Measurements from ENCODE around the gene FHIT.
A peak's percentile ranks its signal among the peaks of the same experiment; 100 is the strongest.

The FHIT gene

DNA sequence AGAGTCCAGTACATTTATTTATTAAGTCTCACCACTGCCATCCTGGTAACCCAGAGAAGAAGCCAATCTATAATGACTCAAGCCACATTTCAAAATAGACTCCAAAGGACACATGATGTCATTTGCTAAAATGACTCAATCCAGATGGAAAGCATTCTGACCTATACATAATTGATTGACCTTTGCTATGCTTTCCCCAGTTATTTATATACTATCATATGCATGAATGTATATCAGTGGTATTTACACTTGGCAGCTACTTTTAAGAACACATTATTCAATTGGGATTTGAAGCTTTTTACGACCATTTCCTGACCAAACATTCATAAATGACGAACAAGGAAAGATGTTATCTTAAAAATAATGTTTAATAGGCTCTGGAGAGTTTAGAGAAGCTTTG lies 297.2 kb downstream of the FHIT start:
- no peak overlapping the region for H3K4me3 ChIP-seq (ENCODE audit: low read length)
- TF ChIP-seq CTCF (conservative IDR thresholded peaks at IDR 0.05; ENCODE audit: low read depth, low read length): no peak
- no peak for DNase-seq (ENCODE audit: low read depth)

DNA sequence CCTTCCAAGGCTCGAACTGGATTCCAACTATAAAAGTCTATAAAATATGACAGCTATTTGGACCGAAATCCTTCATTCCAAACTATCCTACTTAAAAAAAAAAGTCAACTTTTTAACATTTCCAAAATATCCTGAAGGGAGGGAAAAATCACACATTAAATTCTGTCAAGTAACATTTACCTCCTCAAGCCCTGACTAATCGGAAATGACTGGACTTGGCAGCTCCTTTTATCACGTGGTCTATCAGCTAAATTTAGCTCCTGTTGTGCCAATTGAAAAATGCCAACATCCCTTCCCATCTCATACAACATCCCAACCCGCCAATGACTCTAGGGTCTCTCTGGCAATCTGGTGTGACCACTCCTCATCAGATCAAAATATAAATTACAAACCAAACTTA lies 297.9 kb downstream of the FHIT start:
- no peak for DNase-seq (ENCODE audit: low read depth)
- TF ChIP-seq CTCF (conservative IDR thresholded peaks at IDR 0.05; ENCODE audit: low read depth, low read length): no peak
- H3K4me3 ChIP-seq (ENCODE audit: low read length): no peak overlapping the region

GRCh38 chr3:60952055-60952454 lies 299.2 kb downstream of the FHIT start:
- no peak overlapping the region for H3K4me3 ChIP-seq (ENCODE audit: low read length)
- no peak for TF ChIP-seq CTCF (conservative IDR thresholded peaks at IDR 0.05; ENCODE audit: low read depth, low read length)
- DNase-seq (ENCODE audit: low read depth): no peak

GRCh38 chr3:60949146-60949545 lies 302.1 kb downstream of the FHIT start:
- TF ChIP-seq CTCF (conservative IDR thresholded peaks at IDR 0.05; ENCODE audit: low read depth, low read length): no peak
- no peak overlapping the region for H3K4me3 ChIP-seq (ENCODE audit: low read length)
- no peak for DNase-seq (ENCODE audit: low read depth)

DNA sequence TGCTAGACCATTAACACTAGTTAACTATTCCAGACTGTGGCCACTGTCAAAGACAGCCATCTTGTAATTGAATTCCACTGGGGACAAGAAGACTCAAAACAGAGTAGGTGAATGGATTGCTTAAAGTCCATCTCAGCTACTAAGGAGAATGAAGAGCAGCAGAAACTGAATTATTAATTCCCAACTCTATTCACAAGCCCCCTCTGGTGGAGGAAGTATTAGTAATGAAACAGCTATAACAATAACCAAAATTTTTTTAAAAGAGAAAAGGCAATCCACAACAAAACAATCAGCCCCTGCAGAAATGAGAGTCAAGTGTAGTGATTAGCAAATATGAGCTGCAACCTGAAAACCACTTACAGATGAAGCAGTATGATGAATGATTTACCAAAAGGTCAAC lies 302.8 kb downstream of the FHIT start:
- H3K4me3 ChIP-seq (ENCODE audit: low read length): no peak overlapping the region
- TF ChIP-seq CTCF (conservative IDR thresholded peaks at IDR 0.05; ENCODE audit: low read depth, low read length): peak; percentile 48
- DNase-seq (ENCODE audit: low read depth): no peak

DNA sequence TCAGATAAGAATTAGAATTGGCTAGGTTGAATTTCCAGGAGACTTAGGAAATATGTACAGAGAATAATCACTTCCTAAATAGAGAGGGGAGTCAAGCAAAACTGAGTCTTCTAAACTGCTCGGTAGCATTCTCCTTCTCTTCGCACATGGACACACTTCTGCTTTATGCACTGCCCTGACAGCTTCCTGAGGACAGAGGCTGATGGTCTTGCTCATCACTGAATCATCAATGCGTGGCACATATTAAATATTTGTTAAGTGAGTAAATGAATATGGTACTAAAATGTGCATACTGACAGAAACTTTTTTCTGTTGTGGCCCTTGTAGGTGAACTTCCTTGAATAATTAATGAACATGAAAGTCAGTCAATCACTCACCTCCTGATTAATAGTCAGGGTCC lies 315.5 kb downstream of the FHIT start:
- TF ChIP-seq CTCF (conservative IDR thresholded peaks at IDR 0.05; ENCODE audit: low read depth, low read length): no peak
- no peak overlapping the region for H3K4me3 ChIP-seq (ENCODE audit: low read length)
- no peak for DNase-seq (ENCODE audit: low read depth)

GRCh38 chr3:60933824-60934223 lies 317.4 kb downstream of the FHIT start:
- H3K4me3 ChIP-seq (ENCODE audit: low read length): no peak overlapping the region
- TF ChIP-seq CTCF (conservative IDR thresholded peaks at IDR 0.05; ENCODE audit: low read depth, low read length): no peak
- no peak for DNase-seq (ENCODE audit: low read depth)
